HepG2 (cell line): ENCODE results near the gene ANKIB1. TPM values are rescaled to one million over a fixed set of nuclear protein-coding genes. Genes with fewer than 3 reads are reported as not detected.

ENCODE experiments used
- ADNP ChIP-seq: sonication (generic); formaldehyde crosslinking; IDR thresholded peaks from 2 replicates; pipeline ENCODE4 v1.4.0; 2020; ENCODE audit warnings: missing genetic modification reagents
- CREM ChIP-seq, 2 experiments: sonication (generic) in 1 of 2; formaldehyde crosslinking in 1 of 2; IDR thresholded peaks; 2 replicates each; pipeline versions ENCODE4 v1.4.0 to v1.6.1; 2016 to 2020; ENCODE audit warnings: antibody characterized with exemption in 1 of 2, mild to moderate bottlenecking in 1 of 2, missing genetic modification reagents in 1 of 2
- HDAC1 ChIP-seq: sonication (generic); formaldehyde crosslinking; IDR thresholded peaks from 2 replicates; pipeline ENCODE4 v1.5.1; 2020; ENCODE audit warnings: mild to moderate bottlenecking, missing genetic modification reagents
- HES4 ChIP-seq: sonication (generic); formaldehyde crosslinking; IDR thresholded peaks from 2 replicates; pipeline ENCODE4 v1.9.0; 2021; ENCODE audit warnings: mild to moderate bottlenecking, missing genetic modification reagents, borderline replicate concordance
- HIVEP1 ChIP-seq: sonication (generic); formaldehyde crosslinking; IDR thresholded peaks from 2 replicates; pipeline ENCODE4 v1.4.0; 2020; ENCODE audit warnings: mild to moderate bottlenecking, missing genetic modification reagents
- HMG20B ChIP-seq: conservative IDR thresholded peaks from 2 replicates; pipeline ENCODE4 v1.6.1; 2016; ENCODE audit warnings: missing genetic modification reagents, missing compliant biosample characterization
- JARID2 ChIP-seq: sonication (generic); formaldehyde crosslinking; IDR thresholded peaks from 2 replicates; pipeline ENCODE4 v1.8.1; 2023; ENCODE audit warnings: missing genetic modification reagents, inconsistent platforms; ENCODE audit not compliant: insufficient replicate concordance
- MXI1 ChIP-seq: IDR thresholded peaks from 3 replicates; pipeline ENCODE4 v1.6.1; 2012; ENCODE audit warnings: low read depth, low read length, inconsistent platforms, borderline replicate concordance
- NFIC ChIP-seq: IDR thresholded peaks from 2 replicates; pipeline ENCODE4 v1.6.1; 2012; ENCODE audit warnings: mild to moderate bottlenecking, low read length, inconsistent platforms
- NONO ChIP-seq, 2 experiments: fragments of 450-650 bp in 1 of 2; sonication (generic) in 1 of 2; formaldehyde crosslinking in 1 of 2; IDR thresholded peaks in 1 of 2; conservative IDR thresholded peaks in 1 of 2; 2 replicates each; pipeline versions ENCODE4 v1.6.1 to v1.8.0; 2017 to 2022; ENCODE audit warnings: mild to moderate bottlenecking in 1 of 2, missing genetic modification reagents in 1 of 2, moderate library complexity in 1 of 2
- NR2F1 ChIP-seq, 2 experiments: fragments of 450-650 bp in 1 of 2; formaldehyde crosslinking in 1 of 2; IDR thresholded peaks; 2 replicates each; pipeline versions ENCODE4 v1.5.0 to v1.6.1; 2016 to 2020; ENCODE audit warnings: mild to moderate bottlenecking in 1 of 2, missing compliant biosample characterization in 1 of 2, missing genetic modification reagents in 1 of 2, moderate library complexity in 1 of 2
- RARA ChIP-seq: IDR thresholded peaks from 2 replicates; pipeline ENCODE4 v1.6.1; 2016; ENCODE audit warnings: missing genetic modification reagents, missing compliant biosample characterization
- SMYD3 ChIP-seq: sonication (generic); formaldehyde crosslinking; IDR thresholded peaks from 2 replicates; pipeline ENCODE4 v1.8.1; 2023; ENCODE audit warnings: mild to moderate bottlenecking, missing genetic modification reagents
- ZBTB7A ChIP-seq: sonication (generic); formaldehyde crosslinking; IDR thresholded peaks from 2 replicates; pipeline ENCODE4 v1.8.0; 2022; ENCODE audit warnings: mild to moderate bottlenecking, missing genetic modification reagents
- ZC3H4 ChIP-seq: sonication (generic); formaldehyde crosslinking; IDR thresholded peaks from 2 replicates; pipeline ENCODE4 v1.4.0; 2020; ENCODE audit warnings: missing genetic modification reagents, borderline replicate concordance
- ZMYM3 ChIP-seq: sonication (generic); formaldehyde crosslinking; IDR thresholded peaks from 2 replicates; pipeline ENCODE4 v1.5.1; 2020; ENCODE audit warnings: mild to moderate bottlenecking, missing genetic modification reagents
- ZNF136 ChIP-seq: sonication (generic); formaldehyde crosslinking; IDR thresholded peaks from 2 replicates; pipeline ENCODE4 v1.8.1; 2022; ENCODE audit warnings: low read depth, mild to moderate bottlenecking, moderate library complexity, missing genetic modification reagents
- ZNF230 ChIP-seq: sonication (generic); formaldehyde crosslinking; IDR thresholded peaks from 2 replicates; pipeline ENCODE4 v1.4.0; 2020; ENCODE audit warnings: mild to moderate bottlenecking, missing genetic modification reagents
- ZNF282 ChIP-seq: fragments of 450-650 bp; IDR thresholded peaks from 2 replicates; pipeline ENCODE4 v1.6.1; 2018; ENCODE audit not compliant: partially characterized antibody
- ZNF549 ChIP-seq: sonication (generic); formaldehyde crosslinking; IDR thresholded peaks from 2 replicates; pipeline ENCODE4 v1.5.0; 2020; ENCODE audit warnings: missing genetic modification reagents
- ZNF614 ChIP-seq: IDR thresholded peaks from 2 replicates; pipeline ENCODE4 v1.6.1; 2018; ENCODE audit warnings: missing biosample characterization, missing genetic modification reagents, inconsistent platforms, borderline replicate concordance
- ZNF672 ChIP-seq: sonication (generic); formaldehyde crosslinking; IDR thresholded peaks from 2 replicates; pipeline ENCODE4 v1.8.1; 2022; ENCODE audit warnings: missing genetic modification reagents
- ZNF772 ChIP-seq: sonication (generic); formaldehyde crosslinking; IDR thresholded peaks from 2 replicates; pipeline ENCODE4 v1.5.0; 2020; ENCODE audit warnings: mild to moderate bottlenecking, missing genetic modification reagents
- ZNF891 ChIP-seq: sonication (generic); formaldehyde crosslinking; IDR thresholded peaks from 2 replicates; pipeline ENCODE4 v1.5.0; 2020; ENCODE audit warnings: mild to moderate bottlenecking, missing genetic modification reagents
- polyA plus RNA-seq, 8 experiments: library from polyadenylated mRNA; depleted of rRNA in 3 of 8; stranded (reverse) in 7 of 8; unstranded in 1 of 8; fragments of >200 nt; fragmentation: Illumina TruSeq in 4 of 8; extraction: Trizol in 4 of 8; gene quantifications; 2 replicates each; pipeline versions ENCODE4 v1.2.1 to v1.2.3, GENCODE V29; 2011 to 2016; ENCODE audit warnings: low read depth in 4 of 8, missing spikeins in 1 of 8, mixed read lengths in 1 of 8; ENCODE audit not compliant: insufficient read depth in 1 of 8
- total RNA-seq, 5 experiments: library from RNA; depleted of rRNA; stranded (reverse); fragments of >200 nt; fragmentation: Illumina TruSeq; extraction: Trizol; gene quantifications; 2 replicates each; pipeline ENCODE4 v1.2.3, GENCODE V29; 2016; ENCODE audit warnings: low read depth in 1 of 5
- TF ChIP-seq, protein P1 (sequence below): sonication (generic); formaldehyde crosslinking; IDR thresholded peaks from 2 replicates; pipeline ENCODE4 v1.4.0; 2020; ENCODE audit warnings: missing genetic modification reagents
- TF ChIP-seq, protein P2 (sequence below): sonication (generic); formaldehyde crosslinking; IDR thresholded peaks from 2 replicates; pipeline ENCODE4 v1.9.0; 2021; ENCODE audit warnings: missing genetic modification reagents, borderline replicate concordance
- TF ChIP-seq, protein P3 (sequence below): sonication (generic); formaldehyde crosslinking; IDR thresholded peaks from 2 replicates; pipeline ENCODE4 v1.4.0; 2020; ENCODE audit warnings: mild to moderate bottlenecking, low read depth, missing genetic modification reagents

Gene ANKIB1
- total and polyA plus RNA-seq, 2 of the 13 experiments (the other 11 are each of a cell fraction or from before 2014, with no cell fraction given), result 28.7 to 29.6 TPM

DNA sequence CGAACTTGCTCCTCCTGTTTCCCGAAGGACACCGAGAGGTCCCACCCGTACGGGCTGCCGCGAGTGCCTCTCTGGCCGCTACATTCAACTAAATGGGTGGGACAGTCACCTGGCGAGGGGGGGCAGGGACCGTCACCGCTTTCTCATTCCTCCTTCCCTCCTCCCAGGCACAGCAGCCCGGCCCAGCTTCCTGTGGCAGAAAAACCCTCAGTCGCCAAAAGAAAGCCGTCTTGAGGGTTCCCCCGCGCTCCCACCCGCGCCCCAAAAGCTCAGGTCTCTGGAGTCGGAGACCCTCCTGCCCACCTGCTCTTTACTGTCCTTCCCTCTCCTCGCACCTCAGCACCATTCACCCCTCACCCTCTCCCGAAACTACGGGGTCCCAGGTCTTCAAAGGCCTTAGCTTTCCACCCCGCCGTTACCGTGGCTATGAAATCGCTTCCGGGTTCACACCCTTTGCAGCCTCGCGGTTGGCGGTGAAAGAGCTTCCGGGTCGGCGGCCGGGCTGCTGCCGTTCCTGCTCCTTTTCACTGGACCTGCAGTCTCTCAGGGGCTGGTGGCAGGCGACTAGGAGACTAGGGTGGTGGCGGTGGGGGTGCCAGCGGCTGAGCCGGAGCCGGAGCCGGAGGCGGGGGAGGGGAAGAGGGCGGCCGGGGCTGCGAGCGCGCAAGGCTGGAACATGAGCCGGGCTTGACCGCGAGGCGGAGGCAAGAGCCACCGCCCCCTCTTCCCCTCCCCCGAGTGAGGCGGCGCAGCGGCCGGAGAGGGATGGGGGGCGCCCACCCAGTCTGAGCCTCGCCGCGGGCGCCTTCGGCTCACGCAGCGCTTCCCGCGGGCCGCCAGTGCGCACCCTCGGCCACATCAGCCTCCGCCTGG, at the start of gene ANKIB1, which contains the start of gene KRIT1 (continued):
- no peak for TF ChIP-seq SMYD3 (CRISPR knock-in tag)
- TF ChIP-seq ZNF549 (CRISPR knock-in tag), result no peak
- no peak for TF ChIP-seq HMG20B
- TF ChIP-seq MXI1, result peak; percentile 31; the same call in 1 of the 3 replicates
- no peak for TF ChIP-seq HIVEP1
- peak; percentile 72 for TF ChIP-seq HDAC1
- no peak for TF ChIP-seq JARID2 (CRISPR knock-in tag)
- TF ChIP-seq ZNF772, result peak; percentile 74; the same call in 1 of the 2 replicates
- TF ChIP-seq NR2F1 (CRISPR knock-in tag; IDR thresholded peaks at IDR 0.05), result no peak
- TF ChIP-seq, protein P1, sequence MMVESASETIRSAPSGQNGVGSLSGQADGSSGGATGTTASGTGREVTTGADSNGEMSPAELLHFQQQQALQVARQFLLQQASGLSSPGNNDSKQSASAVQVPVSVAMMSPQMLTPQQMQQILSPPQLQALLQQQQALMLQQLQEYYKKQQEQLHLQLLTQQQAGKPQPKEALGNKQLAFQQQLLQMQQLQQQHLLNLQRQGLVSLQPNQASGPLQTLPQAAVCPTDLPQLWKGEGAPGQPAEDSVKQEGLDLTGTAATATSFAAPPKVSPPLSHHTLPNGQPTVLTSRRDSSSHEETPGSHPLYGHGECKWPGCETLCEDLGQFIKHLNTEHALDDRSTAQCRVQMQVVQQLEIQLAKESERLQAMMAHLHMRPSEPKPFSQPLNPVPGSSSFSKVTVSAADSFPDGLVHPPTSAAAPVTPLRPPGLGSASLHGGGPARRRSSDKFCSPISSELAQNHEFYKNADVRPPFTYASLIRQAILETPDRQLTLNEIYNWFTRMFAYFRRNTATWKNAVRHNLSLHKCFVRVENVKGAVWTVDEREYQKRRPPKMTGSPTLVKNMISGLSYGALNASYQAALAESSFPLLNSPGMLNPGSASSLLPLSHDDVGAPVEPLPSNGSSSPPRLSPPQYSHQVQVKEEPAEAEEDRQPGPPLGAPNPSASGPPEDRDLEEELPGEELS (CRISPR knock-in tag), result 0 out of 2 replicates have a peak, but pooled peaks have one; percentile 7
- no peak for TF ChIP-seq ZNF282
- TF ChIP-seq, protein P2, sequence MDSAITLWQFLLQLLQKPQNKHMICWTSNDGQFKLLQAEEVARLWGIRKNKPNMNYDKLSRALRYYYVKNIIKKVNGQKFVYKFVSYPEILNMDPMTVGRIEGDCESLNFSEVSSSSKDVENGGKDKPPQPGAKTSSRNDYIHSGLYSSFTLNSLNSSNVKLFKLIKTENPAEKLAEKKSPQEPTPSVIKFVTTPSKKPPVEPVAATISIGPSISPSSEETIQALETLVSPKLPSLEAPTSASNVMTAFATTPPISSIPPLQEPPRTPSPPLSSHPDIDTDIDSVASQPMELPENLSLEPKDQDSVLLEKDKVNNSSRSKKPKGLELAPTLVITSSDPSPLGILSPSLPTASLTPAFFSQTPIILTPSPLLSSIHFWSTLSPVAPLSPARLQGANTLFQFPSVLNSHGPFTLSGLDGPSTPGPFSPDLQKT (CRISPR knock-in tag), result no peak
- peak; percentile 59; the same call in 1 of the 2 replicates for TF ChIP-seq ZBTB7A (CRISPR knock-in tag)
- TF ChIP-seq NFIC, result no peak
- TF ChIP-seq ZNF230 (CRISPR knock-in tag), result peak; percentile 72
- no peak for TF ChIP-seq ADNP
- 0 out of 2 replicates have a peak, but pooled peaks have one; percentile 13 for TF ChIP-seq RARA (CRISPR knock-in tag)
- no peak for TF ChIP-seq ZNF672 (CRISPR knock-in tag)
- TF ChIP-seq ZNF614, result no peak
- no peak for TF ChIP-seq NONO (IDR thresholded peaks at IDR 0.05)
- TF ChIP-seq NONO (CRISPR knock-in tag; conservative IDR thresholded peaks at IDR 0.05), result peak; percentile 18; the same call in 1 of the 2 replicates
- peak; percentile 42; the same call in 1 of the 2 replicates for TF ChIP-seq ZNF891 (CRISPR knock-in tag)
- 0 out of 2 replicates have a peak, but pooled peaks have one; percentile 39 for TF ChIP-seq ZNF136 (CRISPR knock-in tag)
- no peak for TF ChIP-seq ZC3H4 (CRISPR knock-in tag)
- TF ChIP-seq CREM (IDR thresholded peaks at IDR 0.05), result peak; percentile 62
- TF ChIP-seq CREM (CRISPR knock-in tag; IDR thresholded peaks at IDR 0.05), result no peak
- TF ChIP-seq, protein P3, sequence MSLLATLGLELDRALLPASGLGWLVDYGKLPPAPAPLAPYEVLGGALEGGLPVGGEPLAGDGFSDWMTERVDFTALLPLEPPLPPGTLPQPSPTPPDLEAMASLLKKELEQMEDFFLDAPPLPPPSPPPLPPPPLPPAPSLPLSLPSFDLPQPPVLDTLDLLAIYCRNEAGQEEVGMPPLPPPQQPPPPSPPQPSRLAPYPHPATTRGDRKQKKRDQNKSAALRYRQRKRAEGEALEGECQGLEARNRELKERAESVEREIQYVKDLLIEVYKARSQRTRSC (CRISPR knock-in tag), result no peak; the same call in 1 of the 2 replicates
- TF ChIP-seq HES4, result no peak
- peak; percentile 13; the same call in 1 of the 2 replicates for TF ChIP-seq ZMYM3
